HL-60 (cell line): ENCODE data around the gene XPR1.

Source experiments
- DNase-seq, 2 experiments: peaks; one replicate each; pipeline ENCODE4 v3.0.0-alpha.2; 2010 to 2020; ENCODE audit warnings: low read depth in 1 of 2, low spot score in 1 of 2
- H3K27ac ChIP-seq: fragments of 250-450 bp; sonication (Bioruptor Pico); replicated peaks from 2 replicates; pipeline ENCODE4 v1.5.1; 2020; ENCODE audit warnings: mild to moderate bottlenecking, moderate library complexity
- H3K27me3 ChIP-seq: fragments of 250-450 bp; sonication (Bioruptor Pico); 2 replicates; pipeline ENCODE4 v1.5.1; 2021; ENCODE audit warnings: mild to moderate bottlenecking, moderate library complexity; ENCODE audit not compliant: insufficient read depth, poor library complexity, severe bottlenecking
- H3K4me3 ChIP-seq: replicated peaks from 2 replicates; pipeline ENCODE4 v1.5.1; 2011; ENCODE audit warnings: mild to moderate bottlenecking, control low read depth, low read length; ENCODE audit not compliant: insufficient read depth
- GABPA ChIP-seq: IDR thresholded peaks from 2 replicates; pipeline ENCODE4 v1.6.1; 2012; ENCODE audit warnings: low read depth
- POLR2AphosphoS5 ChIP-seq: IDR thresholded peaks from 2 replicates; pipeline ENCODE4 v1.6.1; 2012; ENCODE audit warnings: low read depth
- SPI1 ChIP-seq: IDR thresholded peaks from 2 replicates; pipeline ENCODE4 v1.6.1; 2012; ENCODE audit warnings: low read depth, mild to moderate bottlenecking, borderline replicate concordance
- TF ChIP-seq, protein P1 (sequence below): IDR thresholded peaks from 2 replicates; pipeline ENCODE4 v1.6.1; 2012; ENCODE audit warnings: low read depth; ENCODE audit not compliant: insufficient replicate concordance
- TF ChIP-seq, protein P2 (sequence below): IDR thresholded peaks from one replicate; pipeline ENCODE4 v1.5.1; 2011; ENCODE audit warnings: low read length, control low read depth, inconsistent platforms; ENCODE audit not compliant: insufficient read depth

XPR1 gene

DNA sequence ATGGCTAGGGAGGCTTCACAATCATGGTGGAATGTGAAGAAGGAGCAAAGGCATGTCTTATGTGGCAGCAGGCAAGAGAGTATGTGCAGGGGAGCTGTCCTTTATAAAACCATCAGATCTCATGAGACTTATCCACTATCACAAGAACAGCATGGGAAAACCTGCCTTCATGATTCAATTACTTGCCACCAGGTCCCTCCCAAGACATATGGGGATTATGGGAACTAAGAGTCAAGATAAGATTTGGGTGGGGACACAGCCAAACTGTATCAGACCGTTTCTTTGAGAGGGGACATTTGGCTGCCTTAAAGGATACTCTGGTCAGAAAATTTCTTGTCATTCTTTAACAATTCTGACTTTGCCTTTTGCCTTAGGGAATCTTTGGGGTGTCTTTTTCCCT lies 3.2 kb upstream of the XPR1 start:
- Histone ChIP-seq H3K27me3 (no peaks in the 10 kb centered on the region), H3K27ac (no peak overlapping the region), H3K4me3 (no peak overlapping the region)
- TF ChIP-seq GABPA, result no peak
- TF ChIP-seq, protein P1, sequence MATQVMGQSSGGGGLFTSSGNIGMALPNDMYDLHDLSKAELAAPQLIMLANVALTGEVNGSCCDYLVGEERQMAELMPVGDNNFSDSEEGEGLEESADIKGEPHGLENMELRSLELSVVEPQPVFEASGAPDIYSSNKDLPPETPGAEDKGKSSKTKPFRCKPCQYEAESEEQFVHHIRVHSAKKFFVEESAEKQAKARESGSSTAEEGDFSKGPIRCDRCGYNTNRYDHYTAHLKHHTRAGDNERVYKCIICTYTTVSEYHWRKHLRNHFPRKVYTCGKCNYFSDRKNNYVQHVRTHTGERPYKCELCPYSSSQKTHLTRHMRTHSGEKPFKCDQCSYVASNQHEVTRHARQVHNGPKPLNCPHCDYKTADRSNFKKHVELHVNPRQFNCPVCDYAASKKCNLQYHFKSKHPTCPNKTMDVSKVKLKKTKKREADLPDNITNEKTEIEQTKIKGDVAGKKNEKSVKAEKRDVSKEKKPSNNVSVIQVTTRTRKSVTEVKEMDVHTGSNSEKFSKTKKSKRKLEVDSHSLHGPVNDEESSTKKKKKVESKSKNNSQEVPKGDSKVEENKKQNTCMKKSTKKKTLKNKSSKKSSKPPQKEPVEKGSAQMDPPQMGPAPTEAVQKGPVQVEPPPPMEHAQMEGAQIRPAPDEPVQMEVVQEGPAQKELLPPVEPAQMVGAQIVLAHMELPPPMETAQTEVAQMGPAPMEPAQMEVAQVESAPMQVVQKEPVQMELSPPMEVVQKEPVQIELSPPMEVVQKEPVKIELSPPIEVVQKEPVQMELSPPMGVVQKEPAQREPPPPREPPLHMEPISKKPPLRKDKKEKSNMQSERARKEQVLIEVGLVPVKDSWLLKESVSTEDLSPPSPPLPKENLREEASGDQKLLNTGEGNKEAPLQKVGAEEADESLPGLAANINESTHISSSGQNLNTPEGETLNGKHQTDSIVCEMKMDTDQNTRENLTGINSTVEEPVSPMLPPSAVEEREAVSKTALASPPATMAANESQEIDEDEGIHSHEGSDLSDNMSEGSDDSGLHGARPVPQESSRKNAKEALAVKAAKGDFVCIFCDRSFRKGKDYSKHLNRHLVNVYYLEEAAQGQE, result no peak
- TF ChIP-seq, protein P2, sequence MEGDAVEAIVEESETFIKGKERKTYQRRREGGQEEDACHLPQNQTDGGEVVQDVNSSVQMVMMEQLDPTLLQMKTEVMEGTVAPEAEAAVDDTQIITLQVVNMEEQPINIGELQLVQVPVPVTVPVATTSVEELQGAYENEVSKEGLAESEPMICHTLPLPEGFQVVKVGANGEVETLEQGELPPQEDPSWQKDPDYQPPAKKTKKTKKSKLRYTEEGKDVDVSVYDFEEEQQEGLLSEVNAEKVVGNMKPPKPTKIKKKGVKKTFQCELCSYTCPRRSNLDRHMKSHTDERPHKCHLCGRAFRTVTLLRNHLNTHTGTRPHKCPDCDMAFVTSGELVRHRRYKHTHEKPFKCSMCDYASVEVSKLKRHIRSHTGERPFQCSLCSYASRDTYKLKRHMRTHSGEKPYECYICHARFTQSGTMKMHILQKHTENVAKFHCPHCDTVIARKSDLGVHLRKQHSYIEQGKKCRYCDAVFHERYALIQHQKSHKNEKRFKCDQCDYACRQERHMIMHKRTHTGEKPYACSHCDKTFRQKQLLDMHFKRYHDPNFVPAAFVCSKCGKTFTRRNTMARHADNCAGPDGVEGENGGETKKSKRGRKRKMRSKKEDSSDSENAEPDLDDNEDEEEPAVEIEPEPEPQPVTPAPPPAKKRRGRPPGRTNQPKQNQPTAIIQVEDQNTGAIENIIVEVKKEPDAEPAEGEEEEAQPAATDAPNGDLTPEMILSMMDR, result no peak
- no peak for TF ChIP-seq SPI1
- TF ChIP-seq POLR2AphosphoS5, result no peak
- DNase-seq, result no peak

DNA sequence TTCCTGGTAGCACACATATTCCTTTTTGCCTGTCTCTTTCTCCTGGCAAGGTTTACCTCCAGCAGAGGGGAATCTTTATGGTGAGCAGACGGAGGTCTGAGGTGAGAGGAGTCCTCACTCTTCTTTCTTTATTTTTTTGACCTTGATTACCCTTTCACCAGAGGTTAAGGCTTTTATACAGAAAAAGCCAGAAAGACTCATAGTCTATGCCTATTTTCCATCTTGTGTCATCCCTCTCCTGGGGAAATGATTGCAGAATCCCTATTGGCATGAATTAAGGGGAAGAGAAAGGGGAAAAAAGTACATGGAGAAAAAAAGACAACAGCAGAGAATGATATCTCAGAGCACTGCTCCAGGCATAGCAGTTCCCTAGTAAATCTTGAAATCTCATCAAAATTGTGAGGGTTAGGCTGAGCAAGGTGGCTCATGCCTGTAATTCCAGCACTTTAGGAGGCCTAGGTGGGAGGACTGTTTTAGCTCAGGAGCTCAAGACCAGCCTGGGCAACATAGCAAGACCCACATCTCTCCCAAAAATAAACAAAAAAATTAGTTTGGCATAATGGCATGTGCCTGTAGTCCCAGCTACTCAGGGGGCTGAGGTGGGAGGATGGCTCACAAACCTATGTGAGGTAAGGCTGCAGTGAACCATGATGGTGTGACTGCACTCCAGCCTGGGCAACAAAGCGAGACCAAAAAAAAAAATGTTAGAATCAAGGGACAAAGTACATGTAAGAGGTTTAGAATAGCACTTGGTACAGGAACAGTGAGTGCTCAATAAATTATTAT lies 1.2 kb upstream of the XPR1 start:
- no peak for TF ChIP-seq POLR2AphosphoS5
- TF ChIP-seq, protein P2, result no peak
- TF ChIP-seq GABPA, result no peak
- TF ChIP-seq SPI1, result no peak
- TF ChIP-seq, protein P1, result no peak
- Histone ChIP-seq H3K27me3 (no peaks in the 10 kb centered on the region), H3K27ac (no peak overlapping the region), H3K4me3 (no peak overlapping the region)
- DNase-seq, result no peak

DNA sequence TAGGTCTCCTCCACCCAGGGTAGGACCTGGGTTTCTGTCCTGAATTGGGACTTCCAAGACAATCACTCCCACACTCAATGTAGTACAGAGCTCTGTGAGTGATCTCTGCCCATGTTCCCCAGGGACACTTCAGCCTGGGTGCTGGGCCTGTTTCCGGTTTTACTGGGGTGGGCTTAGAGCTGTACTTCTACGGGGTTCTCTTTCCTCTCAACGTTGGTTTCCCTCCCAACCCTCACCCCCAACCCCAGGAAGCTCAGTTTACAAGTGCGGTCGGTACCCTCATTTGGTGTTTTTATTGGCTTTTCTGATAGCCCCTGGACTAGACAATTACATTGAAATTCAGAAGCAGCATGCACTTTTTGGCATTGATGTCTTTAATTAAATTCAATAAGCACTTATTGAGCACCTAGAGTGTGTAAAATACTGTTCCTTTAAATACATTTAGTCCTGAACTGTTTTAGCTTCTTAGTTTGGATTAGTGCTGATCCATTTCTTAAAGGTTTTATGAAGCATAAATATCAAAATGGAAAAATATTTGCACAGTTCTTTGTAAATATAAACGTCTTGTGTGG lies 542 bp upstream of the XPR1 start:
- peak overlapping the region; percentile 53 for H3K27ac ChIP-seq

More for the DNA sequence above, 542 bp upstream of the XPR1 start:
- DNase-seq, result no peak
- H3K27me3 ChIP-seq, result no peaks in the 10 kb centered on the region
- no peak for TF ChIP-seq GABPA
- TF ChIP-seq SPI1, result no peak
- TF ChIP-seq, protein P2, result no peak
- no peak for TF ChIP-seq POLR2AphosphoS5
- TF ChIP-seq, protein P1, result no peak
- H3K4me3 ChIP-seq, result no peak overlapping the region
